IPS DF 19.7 (cell line): ENCODE results near the gene B3GNT9.

ENCODE experiments used
- DNase-seq: peaks from one replicate; pipeline ENCODE4 v3.0.0-alpha.2; 2013; ENCODE audit warnings: low read depth, low spot score

The B3GNT9 gene

GRCh38 chr16:67167588-67167987 is 16.8 kb upstream of the B3GNT9 start:
- DNase-seq = no peak

- no peak for DNase-seq
Measured at GRCh38 chr16:67166598-67167168, 15.9 kb upstream of the B3GNT9 start.

- DNase-seq = no peak
Measured at GRCh38 chr16:67166110-67166547, 15.3 kb upstream of the B3GNT9 start.

GRCh38 chr16:67165121-67166078 is 14.6 kb upstream of the B3GNT9 start:
- no peak for DNase-seq

GRCh38 chr16:67164599-67165061 is 13.8 kb upstream of the B3GNT9 start, which contains the start of gene HSF4:
TSS of gene HSF4 (plus strand) at chr16:67164745. CDS start at chr16:67164812, 67 bp downstream.
- DNase-seq = no peak

GRCh38 chr16:67163999-67164558 is 13.3 kb upstream of the B3GNT9 start:
- DNase-seq = no peak

- DNase-seq = no peak
Measured at GRCh38 chr16:67163164-67163998, 12.6 kb upstream of the B3GNT9 start.

DNA sequence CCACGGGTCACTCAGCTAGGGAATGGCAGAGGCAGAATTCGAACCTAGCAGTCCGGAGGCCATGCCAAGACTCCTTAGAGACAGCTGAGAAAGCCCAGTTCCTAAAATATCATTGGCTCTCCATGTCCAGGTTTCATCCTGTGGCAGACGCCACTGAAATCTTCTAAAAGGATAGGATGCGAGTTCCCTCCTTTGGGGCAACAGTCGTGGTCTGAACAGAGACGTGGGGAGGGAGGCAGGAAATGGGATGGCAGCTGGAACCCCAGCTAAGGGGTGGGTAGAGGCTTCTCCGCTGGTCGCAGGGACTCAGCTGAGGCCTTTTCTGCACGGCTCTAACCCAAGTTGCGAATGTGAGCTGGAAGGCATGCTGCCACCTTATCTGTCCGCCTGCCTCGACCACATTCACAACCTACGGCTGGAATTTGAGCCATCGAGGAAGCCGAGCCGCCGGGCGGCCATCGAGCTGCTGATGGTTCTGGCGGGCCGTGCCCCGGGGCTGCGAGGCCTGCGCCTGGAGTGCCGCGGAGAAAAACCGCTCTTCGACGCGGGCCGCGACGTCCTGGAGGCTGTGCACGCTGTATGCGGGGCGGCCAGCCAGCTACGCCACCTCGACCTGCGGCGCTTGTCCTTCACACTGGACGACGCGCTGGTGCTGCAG is 11.8 kb upstream of the B3GNT9 start:
- DNase-seq = no peak

GRCh38 chr16:67161595-67162058 is 10.8 kb upstream of the B3GNT9 start:
- no peak for DNase-seq

DNA sequence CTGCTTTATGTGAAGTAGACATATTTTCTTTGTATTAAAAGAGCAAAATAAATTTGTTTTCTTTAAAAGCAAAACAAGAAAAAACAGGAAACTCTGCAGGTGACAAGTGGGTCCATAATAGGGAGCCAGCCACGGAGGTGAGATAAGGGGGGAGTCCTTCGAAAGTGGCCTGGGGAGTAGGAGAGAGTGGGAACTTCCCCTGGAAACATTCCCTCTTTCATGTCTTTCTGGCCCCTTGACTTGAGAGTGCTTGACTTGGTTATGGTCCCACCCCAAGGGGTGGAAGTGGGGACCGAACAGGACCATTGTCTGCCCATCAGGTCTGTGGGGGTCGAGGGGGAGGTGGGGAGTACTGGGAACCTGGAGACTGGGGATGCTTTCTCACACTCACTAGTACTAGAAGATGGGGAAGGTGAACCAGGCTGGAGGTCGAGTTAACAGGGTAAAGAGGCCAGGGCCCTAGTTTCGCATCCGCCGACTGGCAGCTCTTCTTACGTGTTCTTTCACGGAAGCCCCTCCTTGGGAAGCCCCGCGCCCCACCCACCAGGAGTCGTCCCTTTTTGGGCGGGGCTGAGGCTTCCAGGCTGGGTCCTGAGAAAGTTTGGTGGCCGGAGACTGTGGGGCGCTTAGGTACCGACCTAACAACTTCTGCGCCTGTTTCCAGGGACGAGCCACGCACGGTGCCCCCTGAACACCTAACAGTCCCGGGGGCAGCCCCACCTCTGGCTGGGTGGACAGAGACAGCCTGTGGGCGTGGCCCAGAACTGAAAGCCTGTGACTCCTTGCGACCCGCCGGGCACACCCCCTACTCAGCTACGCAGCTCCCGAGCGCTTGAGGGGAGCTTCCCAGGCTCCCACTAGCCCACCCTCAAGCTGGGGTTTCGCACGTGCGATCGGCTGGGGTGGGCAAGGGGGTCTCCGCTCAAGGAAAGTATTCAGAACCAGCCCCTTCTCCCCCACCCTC is 8.1 kb upstream of the B3GNT9 start:
- no peak for DNase-seq

DNA sequence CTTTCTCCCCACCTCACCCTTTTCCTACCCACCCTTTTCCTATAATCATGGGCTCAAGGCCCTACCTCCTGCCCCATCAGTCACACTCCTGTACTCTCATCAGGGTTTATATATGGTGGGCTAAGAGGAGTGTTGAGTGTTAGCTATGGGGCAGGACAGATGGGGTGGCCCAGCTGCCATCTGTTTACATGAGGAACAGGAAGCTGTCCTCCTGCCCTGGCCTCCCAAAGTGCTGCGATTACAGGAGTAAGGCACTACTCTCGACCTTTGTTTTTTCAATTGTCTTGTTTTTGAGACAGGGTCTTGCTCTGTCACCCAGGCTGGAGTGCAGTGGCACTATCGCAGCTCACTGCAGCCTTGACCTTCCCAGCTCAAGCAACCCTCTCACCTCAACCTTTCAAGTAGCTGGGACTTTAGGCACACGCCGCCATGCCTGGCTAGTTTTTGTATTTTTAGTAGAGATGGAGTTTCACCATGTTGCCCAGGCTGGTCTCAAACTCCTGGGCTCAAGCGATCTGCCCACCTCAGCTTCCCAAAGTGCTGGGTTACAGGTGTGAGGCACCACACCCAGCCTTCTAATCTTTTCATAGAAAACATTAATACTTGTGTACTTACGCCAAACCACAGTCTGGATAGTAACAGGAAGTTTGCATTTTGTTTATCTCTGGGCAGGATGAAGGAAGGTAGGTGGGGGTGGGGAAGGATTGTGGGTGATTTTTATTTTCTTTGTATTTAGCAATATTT is 7.3 kb upstream of the B3GNT9 start:
- no peak for DNase-seq

GRCh38 chr16:67157106-67157748 is 6.4 kb upstream of the B3GNT9 start:
- no peak for DNase-seq

DNA sequence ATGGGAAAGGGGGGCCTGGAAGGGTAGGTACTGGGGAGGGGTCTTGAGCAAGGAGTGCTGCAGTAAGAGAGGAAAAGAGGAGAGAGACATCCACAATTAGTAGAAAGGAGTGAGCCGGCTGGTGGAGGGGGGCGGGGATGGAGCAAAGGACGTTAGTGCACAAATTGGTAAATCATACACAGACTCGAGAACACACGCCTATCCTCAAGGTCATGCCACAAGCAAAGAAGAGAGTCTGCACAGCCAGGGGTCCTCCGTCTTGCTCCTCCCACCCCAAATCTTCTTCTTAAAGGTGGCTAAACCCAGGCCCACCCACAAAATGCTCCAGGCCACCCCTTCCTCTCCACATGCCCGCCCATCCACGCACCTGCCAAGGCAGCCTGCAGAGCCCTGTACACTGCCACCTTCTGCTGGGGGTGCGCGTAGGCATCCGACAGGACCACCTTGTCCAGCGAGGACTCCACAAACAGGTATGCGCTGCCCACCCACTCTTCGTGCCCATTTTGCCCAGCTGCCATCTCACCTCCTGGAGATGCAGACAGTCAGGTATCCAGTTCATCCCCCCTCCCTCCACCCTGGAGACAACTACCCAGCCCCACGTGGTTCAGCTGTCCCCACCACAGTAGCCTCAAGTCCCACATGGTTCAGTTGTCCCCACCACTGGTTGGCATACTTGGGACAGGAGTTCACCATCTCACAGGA is 5.5 kb upstream of the B3GNT9 start:
- no peak for DNase-seq

- no peak for DNase-seq
Measured at GRCh38 chr16:67155295-67156142, 4.7 kb upstream of the B3GNT9 start.

GRCh38 chr16:67154578-67155294 is 3.9 kb upstream of the B3GNT9 start:
- no peak for DNase-seq

GRCh38 chr16:67151431-67152097 is 766 bp upstream of the B3GNT9 start:
- no peak for DNase-seq
